A673 (cell line): Measurements from ENCODE around the gene DLG2. TPM values are rescaled to one million over a fixed set of nuclear protein-coding genes. Genes with fewer than 3 reads are reported as not detected.
A peak's percentile ranks its signal among the peaks of the same experiment; 100 is the strongest.

Experiments used
- BruUV-seq: library from RNA; stranded (reverse); fragments of 400-500 nt; replicated peaks from 2 replicates; lab custom pipeline; 2021; lab: Mats Ljungman, UMichigan
- CTCF ChIA-PET: fragments of 300-600 bp; sonication (Branson Sonifier 250); formaldehyde crosslinking; loops from one replicate; lab custom pipeline; 2022; ENCODE audit warnings: antibody characterized with exemption; lab: Charles Lee
- POLR2A ChIA-PET: fragments of 300-600 bp; sonication (Branson Sonifier 250); formaldehyde crosslinking; loops from one replicate; lab custom pipeline; 2022; ENCODE audit warnings: antibody characterized with exemption; ENCODE audit not compliant: low non-redundant PET; lab: Charles Lee
- DNase-seq: peaks from one replicate; pipeline ENCODE4 v3.0.0-alpha.2; 2015; ENCODE audit warnings: low spot score
- H3K27ac ChIP-seq: fragments of 200-600 bp; sonication (generic); 2 replicates; pipeline ENCODE4 v1.5.1; 2016; ENCODE audit warnings: mixed run types, low read depth, mild to moderate bottlenecking, mixed read lengths, antibody characterized with exemption, low read length; ENCODE audit not compliant: poor library complexity, severe bottlenecking
- H3K27me3 ChIP-seq: fragments of 200-600 bp; sonication (generic); replicated peaks from 2 replicates; pipeline ENCODE4 v1.6.1; 2017; ENCODE audit warnings: mixed run types, low read depth, mild to moderate bottlenecking, mixed read lengths, antibody characterized with exemption, low read length; ENCODE audit not compliant: insufficient read depth, poor library complexity
- H3K36me3 ChIP-seq: fragments of 200-600 bp; sonication (generic); 2 replicates; pipeline ENCODE4 v1.6.1; 2016; ENCODE audit warnings: mixed run types, mild to moderate bottlenecking, mixed read lengths, antibody characterized with exemption, low read length; ENCODE audit not compliant: insufficient read depth, poor library complexity, severe bottlenecking
- H3K4me1 ChIP-seq: fragments of 200-600 bp; sonication (generic); 2 replicates; pipeline ENCODE4 v1.6.1; 2017; ENCODE audit warnings: mixed run types, mild to moderate bottlenecking, mixed read lengths, antibody characterized with exemption, low read length; ENCODE audit not compliant: insufficient read depth, poor library complexity, severe bottlenecking
- H3K4me3 ChIP-seq: fragments of 200-600 bp; sonication (generic); 2 replicates; pipeline ENCODE4 v1.5.1; 2016; ENCODE audit warnings: low read depth, mixed run types, mild to moderate bottlenecking, mixed read lengths, low read length; ENCODE audit not compliant: poor library complexity, severe bottlenecking
- H3K9me3 ChIP-seq: fragments of 200-600 bp; sonication (generic); 2 replicates; pipeline ENCODE4 v1.6.1; 2016; ENCODE audit warnings: mixed run types, low read depth, mild to moderate bottlenecking, mixed read lengths, antibody characterized with exemption, low read length; ENCODE audit not compliant: poor library complexity, severe bottlenecking
- CTCF ChIP-seq: fragments of 300-800, 200-600 bp; sonication (generic); conservative IDR thresholded peaks from 2 replicates; pipeline ENCODE4 v1.5.1; 2017; ENCODE audit warnings: low read depth, mild to moderate bottlenecking, antibody characterized with exemption, low read length, moderate library complexity, mixed read lengths
- EZH2 ChIP-seq: fragments of 200-600 bp; sonication (generic); IDR thresholded peaks from 2 replicates; pipeline ENCODE4 v1.6.1; 2017; ENCODE audit warnings: borderline replicate concordance, low read depth, mild to moderate bottlenecking, mixed read lengths, antibody characterized with exemption, low read length; ENCODE audit not compliant: poor library complexity, severe bottlenecking
- intact Hi-C: fragments of 100-400 bp; cut with micrococcal nuclease; formaldehyde crosslinking; loops from one replicate; pipeline ENCODE4 v1.10.0; 2022; ENCODE audit not compliant: unreplicated experiment
- total RNA-seq: library from RNA; stranded (reverse); gene quantifications from 2 replicates; pipeline ENCODE4 v1.2.3, GENCODE V29; 2021

Gene DLG2
- total RNA-seq, 1 experiment from 2014 or later, result 277 TPM

GRCh38 chr11:83751041-83751440 is 1876.1 kb downstream of the DLG2 start:
- intact Hi-C loops, result no loop called here
- no TSS peak for BruUV-seq
- H3K4me1 ChIP-seq, result peaks cover 26% of the 10 kb centered on the region
- ChIA-PET POLR2A (interaction anchor here (0.5 to 2.0 kb wide), 4 partner anchors 28 to 458 kb away, joined by 3 to 6 read pairs (median 4); no protein-coding TSS in a partner anchor), CTCF (no interaction called here)
- H3K4me3 ChIP-seq, result peak overlapping the region; percentile 59
- no peaks in the 10 kb centered on the region for H3K9me3 ChIP-seq
- TF ChIP-seq CTCF, result no peak
- no peak for TF ChIP-seq EZH2
- DNase-seq, result peak; percentile 79
- H3K36me3 ChIP-seq, result peaks cover 19% of the 10 kb centered on the region
- no peaks in the 10 kb centered on the region for H3K27me3 ChIP-seq
- H3K27ac ChIP-seq, result peak overlapping the region; percentile 99

GRCh38 chr11:83746921-83747585 is 1880.1 kb downstream of the DLG2 start:
- peak overlapping the region; percentile 59 for H3K4me3 ChIP-seq
- peaks cover 54% of the 10 kb centered on the region for H3K36me3 ChIP-seq
- ChIA-PET CTCF (interaction anchor here (0.7 to 1.3 kb wide), 5 partner anchors 8 to 1779 kb away, joined by 3 to 8 read pairs (median 3); no protein-coding TSS in a partner anchor), POLR2A (interaction anchor here (0.6 to 2.7 kb wide), 4 partner anchors 14 to 73 kb away, joined by 3 to 11 read pairs (median 6); no protein-coding TSS in a partner anchor)
- peak overlapping the region; percentile 99 for H3K27ac ChIP-seq
- intact Hi-C loops, result loop anchor here (1.0 to 5.0 kb wide), 3 partner anchors 13 to 590 kb away; partner anchors contain the start of gene PCF11
- H3K4me1 ChIP-seq, result peaks cover 14% of the 10 kb centered on the region
- no peaks in the 10 kb centered on the region for H3K27me3 ChIP-seq
- DNase-seq, result peak; percentile 97
- no peak for TF ChIP-seq CTCF
- no TSS peak for BruUV-seq
- peaks cover 32% of the 10 kb centered on the region for H3K9me3 ChIP-seq

GRCh38 chr11:83744620-83745192 is 1882.4 kb downstream of the DLG2 start:
- BruUV-seq, result no TSS peak
- no peak for TF ChIP-seq CTCF
- TF ChIP-seq EZH2, result no peak
- peak; percentile 48 for DNase-seq
- Histone ChIP-seq H3K36me3 (peaks cover 74% of the 10 kb centered on the region), H3K4me1 (peaks cover 18% of the 10 kb centered on the region), H3K27me3 (no peaks in the 10 kb centered on the region), H3K4me3 (no peak overlapping the region), H3K27ac (peak overlapping the region; percentile 78), H3K9me3 (peaks cover 36% of the 10 kb centered on the region)
- ChIA-PET POLR2A (interaction anchor here (0.5 kb wide), 1 partner anchor 10 kb away, joined by 3 read pairs; no protein-coding TSS in a partner anchor), CTCF (no interaction called here)
- intact Hi-C loops, result loop anchor here (5.0 kb wide), 1 partner anchor 587 kb away; the partner anchor contains the start of gene PCF11
